Left colon (tissue), 2 donors: Measurements from ENCODE around the gene FSTL4. TPM values are rescaled to one million over a fixed set of nuclear protein-coding genes. Genes with fewer than 3 reads are reported as not detected.

Experiments
- ATAC-seq: fragments of 200-7000 bp; cut with Tn5 transposase; one replicate; pipeline ENCODE4 v1.9.1; 2020; ENCODE audit warnings: mild to moderate bottlenecking, moderate library complexity
- DNase-seq, 2 donors: peaks; one replicate each; pipeline ENCODE4 v3.0.0-alpha.2; 2020
- intact Hi-C, 2 donors: fragments of 100-400 bp; cut with DNase I in 1 of 2; cut with micrococcal nuclease in 1 of 2; formaldehyde crosslinking; loops; one replicate each; pipeline versions ENCODE4 v1.11.2 to v1.14.0; 2022; cut with DNase I, micrococcal nuclease
- total RNA-seq, 2 donors: library from RNA; stranded (reverse); fragmentation: NEBNext Ultra II Directional; extraction: Animal tissue kit (Norgen Biotek cat#: 25700); gene quantifications; one replicate each; pipeline ENCODE4 v1.2.1, GENCODE V29; 2021
- donor health status: DM: no; HTN: no; CAD: no.
- donor health status: DM: yes; HTN: yes; CAD: no.

The FSTL4 gene
- total RNA-seq, 2 donors from 2014 or later = 0.34 to 0.39 TPM

- DNase-seq (no peak), ATAC-seq (no peak)
- intact Hi-C loops = no loop called here
Observed at GRCh38 chr5:133370036-133370831, 242.1 kb downstream of the FSTL4 start.

- DNase-seq (no peak), ATAC-seq (no peak)
- intact Hi-C loops = no loop called here
Observed at GRCh38 chr5:133368916-133369783, 243.2 kb downstream of the FSTL4 start.

GRCh38 chr5:133367984-133368383 is 244.4 kb downstream of the FSTL4 start:
- ATAC-seq (no peak), DNase-seq (no peak)
- intact Hi-C loops = no loop called here

- intact Hi-C loops = no loop called here
- DNase-seq = no peak
- no peak for ATAC-seq
Observed at GRCh38 chr5:133367071-133367786, 245.1 kb downstream of the FSTL4 start.

- ATAC-seq (no peak), DNase-seq (no peak)
- intact Hi-C loops = no loop called here
Observed at GRCh38 chr5:133366438-133366837, 245.9 kb downstream of the FSTL4 start.

GRCh38 chr5:133365738-133366137 is 246.6 kb downstream of the FSTL4 start:
- ATAC-seq (no peak), DNase-seq (no peak)
- intact Hi-C loops = no loop called here

- ATAC-seq = no peak
- intact Hi-C loops = no loop called here
- no peak for DNase-seq
Observed at GRCh38 chr5:133364936-133365707, 247.2 kb downstream of the FSTL4 start.

- ATAC-seq = no peak
- intact Hi-C loops = no loop called here
Observed at GRCh38 chr5:133363807-133364587, 248.3 kb downstream of the FSTL4 start.

GRCh38 chr5:133362438-133362837 is 249.9 kb downstream of the FSTL4 start:
- ATAC-seq = no peak

More at GRCh38 chr5:133363807-133364587, 248.3 kb downstream of the FSTL4 start:
- no peak for DNase-seq

GRCh38 chr5:133361922-133362321 is 250.4 kb downstream of the FSTL4 start:
- DNase-seq (no peak), ATAC-seq (no peak)
- intact Hi-C loops = no loop called here

More at GRCh38 chr5:133362438-133362837, 249.9 kb downstream of the FSTL4 start:
- intact Hi-C loops = no loop called here
- DNase-seq = no peak

GRCh38 chr5:133360693-133361472 is 251.5 kb downstream of the FSTL4 start:
- no peak for ATAC-seq
- intact Hi-C loops = no loop called here
- no peak for DNase-seq

GRCh38 chr5:133359861-133360260 is 252.5 kb downstream of the FSTL4 start:
- intact Hi-C loops = no loop called here
- ATAC-seq (no peak), DNase-seq (no peak)

- ATAC-seq = no peak
- DNase-seq = no peak
- intact Hi-C loops = no loop called here
Observed at GRCh38 chr5:133358271-133358670, 254.1 kb downstream of the FSTL4 start.

GRCh38 chr5:133357758-133358157 is 254.6 kb downstream of the FSTL4 start:
- ATAC-seq (no peak), DNase-seq (no peak)
- intact Hi-C loops = no loop called here

GRCh38 chr5:133356984-133357421 is 255.3 kb downstream of the FSTL4 start:
- intact Hi-C loops = no loop called here
- ATAC-seq (no peak), DNase-seq (no peak)

- ATAC-seq (no peak), DNase-seq (no peak)
- intact Hi-C loops = no loop called here
Observed at GRCh38 chr5:133356396-133356983, 255.9 kb downstream of the FSTL4 start.
